ENCODE measurements around the gene PJA2. TPM values are rescaled to one million over a fixed set of nuclear protein-coding genes. Genes with fewer than 3 reads are reported as not detected.

The PJA2 gene
- total and polyA plus RNA-seq, 2 of the 8 experiments (the other 6 are each of a cell fraction or from before 2014, with no cell fraction given), result 15.3 to 47.7 TPM

DNA sequence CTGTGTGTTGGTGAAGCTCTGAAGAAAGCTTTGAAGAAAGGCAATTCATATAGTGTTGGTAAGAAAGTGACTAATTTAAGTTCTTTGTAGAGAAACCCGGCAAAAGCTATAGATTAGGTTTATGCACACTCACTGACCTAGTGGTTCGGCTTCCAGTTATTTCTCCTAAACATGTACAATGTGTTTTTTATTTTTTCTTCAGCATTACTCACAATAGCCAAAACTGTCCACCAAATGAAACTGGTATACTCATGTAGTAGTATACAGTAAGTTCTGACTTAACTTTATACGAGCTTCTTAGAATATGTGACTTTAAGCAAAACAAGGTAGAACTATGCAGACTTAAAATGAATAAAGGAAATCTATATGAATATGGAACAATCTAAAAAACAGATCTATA is 44.8 kb downstream of the PJA2 start (continued):
- TF ChIP-seq, protein P1, sequence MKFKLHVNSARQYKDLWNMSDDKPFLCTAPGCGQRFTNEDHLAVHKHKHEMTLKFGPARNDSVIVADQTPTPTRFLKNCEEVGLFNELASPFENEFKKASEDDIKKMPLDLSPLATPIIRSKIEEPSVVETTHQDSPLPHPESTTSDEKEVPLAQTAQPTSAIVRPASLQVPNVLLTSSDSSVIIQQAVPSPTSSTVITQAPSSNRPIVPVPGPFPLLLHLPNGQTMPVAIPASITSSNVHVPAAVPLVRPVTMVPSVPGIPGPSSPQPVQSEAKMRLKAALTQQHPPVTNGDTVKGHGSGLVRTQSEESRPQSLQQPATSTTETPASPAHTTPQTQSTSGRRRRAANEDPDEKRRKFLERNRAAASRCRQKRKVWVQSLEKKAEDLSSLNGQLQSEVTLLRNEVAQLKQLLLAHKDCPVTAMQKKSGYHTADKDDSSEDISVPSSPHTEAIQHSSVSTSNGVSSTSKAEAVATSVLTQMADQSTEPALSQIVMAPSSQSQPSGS (IDR thresholded peaks at IDR 0.05; ENCODE audit: low read length), result no peak
- TF ChIP-seq NRF1 (IDR thresholded peaks at IDR 0.05; ENCODE audit: low read depth, low read length) (no peak), CBX5 (IDR thresholded peaks at IDR 0.05; ENCODE audit: low read depth, low read length) (no peak), POLR2A (IDR thresholded peaks at IDR 0.05; ENCODE audit: control extremely low read depth in 1 of 2, low read depth in 2 of 2, low read length in 2 of 2) (no peak), SIRT6 (IDR thresholded peaks at IDR 0.05; ENCODE audit: low read length) (no peak), KDM4A (IDR thresholded peaks at IDR 0.05; ENCODE audit: low read depth, low read length, severe bottlenecking) (no peak)

All from H1 (cell line).